HEK293 (cell line): ENCODE results near the gene AIM2.

ENCODE experiments used
- CTCF ChIA-PET: fragments of 350-600 bp; formaldehyde crosslinking; extraction: SDS; loops from one replicate; lab custom pipeline; 2021; ENCODE audit warnings: antibody characterized with exemption; lab: Yijun Ruan, JAX
- POLR2A ChIA-PET: fragments of 300-600 bp; formaldehyde crosslinking; extraction: SDS; loops from one replicate; lab custom pipeline; 2020; ENCODE audit warnings: antibody characterized with exemption, inconsistent platforms; lab: Yijun Ruan, JAX
- H3K27ac ChIP-seq: fragments of 200-500 bp; sonication (Bioruptor generic); 2 replicates; pipeline ENCODE4 v1.5.1; 2014; ENCODE audit warnings: low read depth, low read length, control low read depth, inconsistent platforms; ENCODE audit errors: extremely low read depth
- H3K36me3 ChIP-seq, 2 experiments: fragments of 200-500 bp in 1 of 2; sonication (Bioruptor generic) in 1 of 2; 1 replicate in 1 of 2; 2 replicates in 1 of 2; pipeline ENCODE4 v1.5.1; 2014 to 2017; ENCODE audit warnings: inconsistent platforms in 2 of 2, low read length in 2 of 2; ENCODE audit not compliant: control insufficient read depth in 2 of 2, insufficient read depth in 1 of 2
- H3K4me1 ChIP-seq: fragments of 200-500 bp; sonication (Bioruptor generic); 2 replicates; pipeline ENCODE4 v1.5.1; 2014; ENCODE audit warnings: mild to moderate bottlenecking, low read length, inconsistent platforms; ENCODE audit not compliant: control insufficient read depth, insufficient read depth
- H3K4me3 ChIP-seq: 2 replicates; pipeline ENCODE4 v1.5.1; 2011; ENCODE audit warnings: low read depth, mild to moderate bottlenecking, control low read depth, low read length, moderate library complexity
- H3K9me3 ChIP-seq: fragments of 200-500 bp; sonication (Bioruptor generic); 2 replicates; pipeline ENCODE4 v1.5.1; 2014; ENCODE audit warnings: low read depth, low read length, inconsistent platforms; ENCODE audit not compliant: control insufficient read depth, insufficient read depth
- BCL11A ChIP-seq: fragments of 450-650 bp; formaldehyde crosslinking; IDR thresholded peaks from 2 replicates; pipeline ENCODE4 v1.5.1; 2016; ENCODE audit warnings: low read depth, missing biosample characterization, missing genetic modification characterization
- KLF10 ChIP-seq: fragments of 450-650 bp; IDR thresholded peaks from 2 replicates; pipeline ENCODE4 v1.5.1; 2018; ENCODE audit warnings: missing biosample characterization, mild to moderate bottlenecking, missing genetic modification characterization
- SCRT2 ChIP-seq: fragments of 450-650 bp; formaldehyde crosslinking; IDR thresholded peaks from 2 replicates; pipeline ENCODE4 v1.5.1; 2016; ENCODE audit warnings: missing biosample characterization, missing genetic modification characterization
- ZBTB17 ChIP-seq: fragments of 450-650 bp; formaldehyde crosslinking; IDR thresholded peaks from 2 replicates; pipeline ENCODE4 v1.5.1; 2016; ENCODE audit warnings: missing biosample characterization, missing genetic modification characterization
- ZBTB6 ChIP-seq: fragments of 450-650 bp; formaldehyde crosslinking; IDR thresholded peaks from 2 replicates; pipeline ENCODE4 v1.5.1; 2017; ENCODE audit warnings: missing biosample characterization, missing genetic modification characterization
- ZNF133 ChIP-seq: fragments of 450-650 bp; formaldehyde crosslinking; IDR thresholded peaks from 2 replicates; pipeline ENCODE4 v1.5.1; 2016; ENCODE audit warnings: missing biosample characterization, missing genetic modification characterization
- ZNF174 ChIP-seq: fragments of 450-650 bp; formaldehyde crosslinking; IDR thresholded peaks from 2 replicates; pipeline ENCODE4 v1.5.0; 2017; ENCODE audit warnings: missing biosample characterization, mild to moderate bottlenecking, missing genetic modification characterization
- ZNF211 ChIP-seq: fragments of 450-650 bp; formaldehyde crosslinking; IDR thresholded peaks from 2 replicates; pipeline ENCODE4 v1.5.1; 2016; ENCODE audit warnings: low read depth, missing biosample characterization, missing genetic modification characterization
- ZNF239 ChIP-seq: fragments of 450-650 bp; formaldehyde crosslinking; IDR thresholded peaks from 2 replicates; pipeline ENCODE4 v1.5.1; 2016; ENCODE audit warnings: missing biosample characterization, missing genetic modification characterization
- ZNF324 ChIP-seq: fragments of 450-650 bp; formaldehyde crosslinking; IDR thresholded peaks from 2 replicates; pipeline ENCODE4 v1.5.1; 2016; ENCODE audit warnings: missing biosample characterization, missing genetic modification characterization
- ZNF341 ChIP-seq: fragments of 450-650 bp; formaldehyde crosslinking; IDR thresholded peaks from 2 replicates; pipeline ENCODE4; 2016; ENCODE audit warnings: low read depth, missing biosample characterization, missing genetic modification characterization
- ZNF433 ChIP-seq: fragments of 450-650 bp; formaldehyde crosslinking; IDR thresholded peaks from 2 replicates; pipeline ENCODE4 v1.5.1; 2016; ENCODE audit warnings: missing biosample characterization, missing genetic modification characterization, low read depth
- ZNF501 ChIP-seq: fragments of 450-650 bp; formaldehyde crosslinking; IDR thresholded peaks from 2 replicates; pipeline ENCODE4 v1.5.1; 2016; ENCODE audit warnings: missing biosample characterization, missing genetic modification characterization
- ZNF521 ChIP-seq: fragments of 450-650 bp; formaldehyde crosslinking; IDR thresholded peaks from 2 replicates; pipeline ENCODE4 v1.5.1; 2017; ENCODE audit warnings: missing biosample characterization, mild to moderate bottlenecking, missing genetic modification characterization
- ZNF555 ChIP-seq: fragments of 450-650 bp; formaldehyde crosslinking; conservative IDR thresholded peaks from 2 replicates; pipeline ENCODE4 v1.5.1; 2017; ENCODE audit warnings: missing biosample characterization, mild to moderate bottlenecking, missing genetic modification characterization, inconsistent platforms
- ZNF560 ChIP-seq: fragments of 450-650 bp; formaldehyde crosslinking; IDR thresholded peaks from 2 replicates; pipeline ENCODE4 v1.5.1; 2017; ENCODE audit warnings: missing biosample characterization, missing genetic modification characterization, borderline replicate concordance
- ZNF596 ChIP-seq: fragments of 450-650 bp; IDR thresholded peaks from 2 replicates; pipeline ENCODE4 v1.5.0; 2018; ENCODE audit warnings: missing biosample characterization, mild to moderate bottlenecking, missing genetic modification characterization, moderate library complexity
- ZNF621 ChIP-seq: fragments of 450-650 bp; formaldehyde crosslinking; IDR thresholded peaks from 2 replicates; pipeline ENCODE4 v1.5.1; 2017; ENCODE audit warnings: missing biosample characterization, missing genetic modification characterization
- ZNF623 ChIP-seq: fragments of 450-650 bp; formaldehyde crosslinking; IDR thresholded peaks from 2 replicates; pipeline ENCODE4 v1.5.1; 2016; ENCODE audit warnings: missing biosample characterization, missing genetic modification characterization
- ZNF629 ChIP-seq: fragments of 450-650 bp; formaldehyde crosslinking; IDR thresholded peaks from 2 replicates; pipeline ENCODE4 v1.5.1; 2017; ENCODE audit warnings: missing biosample characterization, missing genetic modification characterization
- ZNF707 ChIP-seq: fragments of 450-650 bp; formaldehyde crosslinking; IDR thresholded peaks from 2 replicates; pipeline ENCODE4 v1.5.1; 2016; ENCODE audit warnings: missing biosample characterization, missing genetic modification characterization
- ZNF837 ChIP-seq: fragments of 450-650 bp; formaldehyde crosslinking; IDR thresholded peaks from 2 replicates; pipeline ENCODE4 v1.5.1; 2016; ENCODE audit warnings: missing biosample characterization, missing genetic modification characterization
- ZXDB ChIP-seq: fragments of 450-650 bp; formaldehyde crosslinking; IDR thresholded peaks from 2 replicates; pipeline ENCODE4 v1.5.1; 2016; ENCODE audit warnings: missing biosample characterization, missing genetic modification characterization
- TF ChIP-seq, protein P1 (sequence below): fragments of 450-650 bp; formaldehyde crosslinking; IDR thresholded peaks from 2 replicates; pipeline ENCODE4 v1.5.1; 2016; ENCODE audit warnings: missing biosample characterization, missing genetic modification characterization, borderline replicate concordance
- TF ChIP-seq, protein P2 (sequence below): fragments of 450-650 bp; formaldehyde crosslinking; IDR thresholded peaks from 2 replicates; pipeline ENCODE4 v1.5.1; 2016; ENCODE audit warnings: missing biosample characterization, missing genetic modification characterization, borderline replicate concordance

Gene AIM2

GRCh38 chr1:159084867-159085266 lies 8.3 kb upstream of the AIM2 start:
- no peaks in the 10 kb centered on the region for H3K4me1 ChIP-seq
- no peak for TF ChIP-seq ZBTB17 (tag by site-specific recombination)
- TF ChIP-seq ZNF560 (tag by site-specific recombination), result no peak
- TF ChIP-seq ZNF623, result no peak
- TF ChIP-seq ZNF341 (tag by site-specific recombination), result no peak
- TF ChIP-seq ZNF596 (tag by site-specific recombination), result no peak
- no peak for TF ChIP-seq ZNF629 (tag by site-specific recombination)
- TF ChIP-seq, protein P1, sequence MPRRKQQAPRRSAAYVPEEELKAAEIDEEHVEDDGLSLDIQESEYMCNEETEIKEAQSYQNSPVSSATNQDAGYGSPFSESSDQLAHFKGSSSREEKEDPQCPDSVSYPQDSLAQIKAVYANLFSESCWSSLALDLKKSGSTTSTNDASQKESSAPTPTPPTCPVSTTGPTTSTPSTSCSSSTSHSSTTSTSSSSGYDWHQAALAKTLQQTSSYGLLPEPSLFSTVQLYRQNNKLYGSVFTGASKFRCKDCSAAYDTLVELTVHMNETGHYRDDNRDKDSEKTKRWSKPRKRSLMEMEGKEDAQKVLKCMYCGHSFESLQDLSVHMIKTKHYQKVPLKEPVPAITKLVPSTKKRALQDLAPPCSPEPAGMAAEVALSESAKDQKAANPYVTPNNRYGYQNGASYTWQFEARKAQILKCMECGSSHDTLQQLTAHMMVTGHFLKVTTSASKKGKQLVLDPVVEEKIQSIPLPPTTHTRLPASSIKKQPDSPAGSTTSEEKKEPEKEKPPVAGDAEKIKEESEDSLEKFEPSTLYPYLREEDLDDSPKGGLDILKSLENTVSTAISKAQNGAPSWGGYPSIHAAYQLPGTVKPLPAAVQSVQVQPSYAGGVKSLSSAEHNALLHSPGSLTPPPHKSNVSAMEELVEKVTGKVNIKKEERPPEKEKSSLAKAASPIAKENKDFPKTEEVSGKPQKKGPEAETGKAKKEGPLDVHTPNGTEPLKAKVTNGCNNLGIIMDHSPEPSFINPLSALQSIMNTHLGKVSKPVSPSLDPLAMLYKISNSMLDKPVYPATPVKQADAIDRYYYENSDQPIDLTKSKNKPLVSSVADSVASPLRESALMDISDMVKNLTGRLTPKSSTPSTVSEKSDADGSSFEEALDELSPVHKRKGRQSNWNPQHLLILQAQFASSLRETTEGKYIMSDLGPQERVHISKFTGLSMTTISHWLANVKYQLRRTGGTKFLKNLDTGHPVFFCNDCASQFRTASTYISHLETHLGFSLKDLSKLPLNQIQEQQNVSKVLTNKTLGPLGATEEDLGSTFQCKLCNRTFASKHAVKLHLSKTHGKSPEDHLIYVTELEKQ (tag by site-specific recombination), result no peak
- TF ChIP-seq ZNF621 (tag by site-specific recombination), result no peak
- no peak for TF ChIP-seq ZNF239 (tag by site-specific recombination)
- TF ChIP-seq, protein P2, sequence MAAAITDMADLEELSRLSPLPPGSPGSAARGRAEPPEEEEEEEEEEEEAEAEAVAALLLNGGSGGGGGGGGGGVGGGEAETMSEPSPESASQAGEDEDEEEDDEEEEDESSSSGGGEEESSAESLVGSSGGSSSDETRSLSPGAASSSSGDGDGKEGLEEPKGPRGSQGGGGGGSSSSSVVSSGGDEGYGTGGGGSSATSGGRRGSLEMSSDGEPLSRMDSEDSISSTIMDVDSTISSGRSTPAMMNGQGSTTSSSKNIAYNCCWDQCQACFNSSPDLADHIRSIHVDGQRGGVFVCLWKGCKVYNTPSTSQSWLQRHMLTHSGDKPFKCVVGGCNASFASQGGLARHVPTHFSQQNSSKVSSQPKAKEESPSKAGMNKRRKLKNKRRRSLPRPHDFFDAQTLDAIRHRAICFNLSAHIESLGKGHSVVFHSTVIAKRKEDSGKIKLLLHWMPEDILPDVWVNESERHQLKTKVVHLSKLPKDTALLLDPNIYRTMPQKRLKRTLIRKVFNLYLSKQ (tag by site-specific recombination), result no peak
- no peak for TF ChIP-seq ZNF433 (tag by site-specific recombination)
- TF ChIP-seq SCRT2 (tag by site-specific recombination), result no peak
- no peak for TF ChIP-seq ZNF501 (tag by site-specific recombination)
- no peak for TF ChIP-seq ZNF324 (tag by site-specific recombination)
- no peak for TF ChIP-seq ZNF174
- POLR2A ChIA-PET, result no interaction called here
- CTCF ChIA-PET, result no interaction called here
- no peaks in the 10 kb centered on the region for H3K36me3 ChIP-seq
- H3K9me3 ChIP-seq, result no peaks in the 10 kb centered on the region
- H3K4me3 ChIP-seq, result no peak overlapping the region
- H3K27ac ChIP-seq, result no peak overlapping the region

- no peak overlapping the region for H3K27ac ChIP-seq
- TF ChIP-seq ZXDB (tag by site-specific recombination) (no peak), ZNF555 (tag by site-specific recombination) (no peak), KLF10 (tag by site-specific recombination) (no peak), ZBTB6 (tag by site-specific recombination) (no peak), ZNF521 (tag by site-specific recombination) (no peak), ZNF211 (tag by site-specific recombination) (no peak), BCL11A (tag by site-specific recombination) (no peak), ZNF707 (tag by site-specific recombination) (no peak), ZNF133 (no peak), ZNF837 (tag by site-specific recombination) (no peak)
- H3K4me3 ChIP-seq, result no peak overlapping the region
- POLR2A ChIA-PET, result no interaction called here
- H3K9me3 ChIP-seq, result no peaks in the 10 kb centered on the region
- CTCF ChIA-PET, result interaction anchor here (0.6 kb wide), 2 partner anchors 23 to 961 kb away, joined by 3 read pairs; no protein-coding TSS in a partner anchor
- no peaks in the 10 kb centered on the region for H3K36me3 ChIP-seq
- H3K4me1 ChIP-seq, result no peaks in the 10 kb centered on the region
These were observed 7.6 kb upstream of the AIM2 start for GRCh38 chr1:159084152-159084551.
